ENCODE results near the gene PTPN7.

GRCh38 chr1:202127061-202127460, 33.3 kb downstream of the PTPN7 start:
- TF ChIP-seq CTCF (conservative IDR thresholded peaks at IDR 0.05; ENCODE audit: low read depth, low read length), result no peak
- no peak for TF ChIP-seq EZH2 (IDR thresholded peaks at IDR 0.05; ENCODE audit: borderline replicate concordance, low read depth, low read length, poor library complexity, severe bottlenecking)
